PC-9 (cell line): ENCODE measurements around the gene METTL6.

Experiments
- EZH2 ChIP-seq: fragments of 200-600 bp; sonication (generic); IDR thresholded peaks from 2 replicates; pipeline ENCODE4 v1.8.0; 2017; ENCODE audit warnings: antibody characterized with exemption, low read depth
- TF ChIP-seq, protein P1 (sequence below): fragments of 200-600 bp; sonication (generic); conservative IDR thresholded peaks from 2 replicates; pipeline ENCODE4 v1.6.1; 2017; ENCODE audit warnings: mixed run types, antibody characterized with exemption, mild to moderate bottlenecking, moderate library complexity

DNA sequence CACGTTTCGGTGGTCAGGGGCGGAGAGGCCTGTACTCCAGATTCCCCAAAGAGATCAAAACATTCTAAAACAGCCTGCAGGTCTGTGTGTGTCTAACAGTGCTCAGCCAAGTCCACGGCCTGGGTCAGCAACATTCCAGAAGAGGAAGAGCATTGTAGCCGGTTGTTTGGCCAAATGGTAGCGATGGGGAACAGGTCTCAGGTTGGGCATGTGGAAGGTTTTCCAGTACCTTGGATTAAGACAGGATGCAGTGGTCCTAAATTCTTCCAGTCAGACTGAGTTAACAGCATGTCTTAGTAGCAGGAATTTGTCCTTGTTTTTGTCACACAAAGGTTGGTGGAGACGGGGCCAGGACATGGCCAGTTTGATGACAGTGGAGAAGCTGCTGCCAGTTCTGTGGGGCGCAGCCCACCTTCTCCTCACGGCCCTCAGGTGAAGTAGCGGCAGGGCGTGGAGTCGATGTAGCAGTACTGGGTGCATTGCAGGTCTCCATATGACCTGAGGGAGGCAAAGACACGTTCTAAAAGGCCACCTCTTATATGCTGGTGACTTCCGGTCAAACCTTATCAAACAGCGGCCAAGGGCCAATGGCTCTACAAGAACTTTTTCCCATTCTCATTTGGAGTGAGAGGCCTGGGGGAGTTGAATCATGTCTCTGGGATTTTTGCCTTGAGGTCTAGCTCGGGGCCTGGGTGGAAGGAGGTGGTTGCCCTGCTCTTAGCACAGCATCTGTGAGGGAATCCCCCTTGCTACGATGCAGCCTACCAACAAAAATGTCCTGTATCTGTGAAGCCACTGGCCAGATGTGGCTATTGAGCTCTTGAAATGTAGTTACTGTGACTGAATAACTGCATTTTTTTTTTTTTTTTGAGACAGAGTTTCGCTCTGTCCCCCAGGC is 24.1 kb upstream of the METTL6 start:
- TF ChIP-seq, protein P1, sequence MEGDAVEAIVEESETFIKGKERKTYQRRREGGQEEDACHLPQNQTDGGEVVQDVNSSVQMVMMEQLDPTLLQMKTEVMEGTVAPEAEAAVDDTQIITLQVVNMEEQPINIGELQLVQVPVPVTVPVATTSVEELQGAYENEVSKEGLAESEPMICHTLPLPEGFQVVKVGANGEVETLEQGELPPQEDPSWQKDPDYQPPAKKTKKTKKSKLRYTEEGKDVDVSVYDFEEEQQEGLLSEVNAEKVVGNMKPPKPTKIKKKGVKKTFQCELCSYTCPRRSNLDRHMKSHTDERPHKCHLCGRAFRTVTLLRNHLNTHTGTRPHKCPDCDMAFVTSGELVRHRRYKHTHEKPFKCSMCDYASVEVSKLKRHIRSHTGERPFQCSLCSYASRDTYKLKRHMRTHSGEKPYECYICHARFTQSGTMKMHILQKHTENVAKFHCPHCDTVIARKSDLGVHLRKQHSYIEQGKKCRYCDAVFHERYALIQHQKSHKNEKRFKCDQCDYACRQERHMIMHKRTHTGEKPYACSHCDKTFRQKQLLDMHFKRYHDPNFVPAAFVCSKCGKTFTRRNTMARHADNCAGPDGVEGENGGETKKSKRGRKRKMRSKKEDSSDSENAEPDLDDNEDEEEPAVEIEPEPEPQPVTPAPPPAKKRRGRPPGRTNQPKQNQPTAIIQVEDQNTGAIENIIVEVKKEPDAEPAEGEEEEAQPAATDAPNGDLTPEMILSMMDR = no peak
- no peak for TF ChIP-seq EZH2
